ENCODE results near the gene SLC25A26.
A peak's percentile ranks its signal among the peaks of the same experiment; 100 is the strongest.
"Not testable (repeated sequence)": the region's sequence is repeated elsewhere in the genome, so short reads cannot be mapped to it uniquely, and the experiment has no call there.

The SLC25A26 gene, protein sequence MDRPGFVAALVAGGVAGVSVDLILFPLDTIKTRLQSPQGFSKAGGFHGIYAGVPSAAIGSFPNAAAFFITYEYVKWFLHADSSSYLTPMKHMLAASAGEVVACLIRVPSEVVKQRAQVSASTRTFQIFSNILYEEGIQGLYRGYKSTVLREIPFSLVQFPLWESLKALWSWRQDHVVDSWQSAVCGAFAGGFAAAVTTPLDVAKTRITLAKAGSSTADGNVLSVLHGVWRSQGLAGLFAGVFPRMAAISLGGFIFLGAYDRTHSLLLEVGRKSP
- 61.4 reads per million, percentile 73 among the genes with 10 or more reads in this experiment for total RNA-seq

DNA sequence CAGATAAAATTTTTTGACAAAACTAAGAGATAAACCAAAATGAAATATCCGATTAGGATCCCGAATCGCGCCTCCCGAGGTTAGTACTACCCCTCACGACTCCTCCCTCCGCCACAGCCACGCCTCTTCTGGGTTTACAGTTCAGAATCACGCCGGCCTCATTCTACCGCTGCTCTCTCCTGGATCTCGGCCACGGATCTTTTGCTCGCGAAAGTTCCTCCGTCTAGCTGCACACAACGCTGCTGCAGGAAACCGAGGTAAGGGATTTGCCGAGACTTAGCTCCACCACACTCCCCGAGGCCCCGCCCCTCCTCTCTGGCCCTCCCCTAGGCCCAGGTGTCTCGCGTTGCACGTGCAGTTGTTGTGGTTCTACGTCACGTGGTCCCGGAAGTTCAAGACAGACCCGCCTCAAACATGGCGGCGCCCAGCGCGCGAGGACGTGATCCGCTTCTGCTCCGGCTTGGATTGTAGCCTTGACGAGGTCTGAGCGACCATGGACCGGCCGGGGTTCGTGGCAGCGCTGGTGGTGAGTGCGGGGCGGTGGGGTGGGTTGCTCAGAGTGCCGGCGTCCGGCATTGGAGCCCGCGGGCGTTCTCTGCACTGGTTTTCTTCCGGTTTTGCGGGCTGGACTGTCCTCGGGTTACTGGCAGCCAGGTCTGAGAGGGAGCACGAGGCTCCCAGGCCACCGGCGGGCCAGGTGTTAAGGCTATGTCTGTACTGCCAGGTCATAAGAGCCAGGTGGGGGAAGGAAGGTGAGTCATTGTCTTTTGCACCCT, at the start of gene SLC25A26:
Gene SLC25A26 (plus strand): TSS at position 400 of the 776 bp plus-strand sequence. CDS start 94 bp downstream, at position 494.
- DNase-seq: peak; percentile 97

DNA sequence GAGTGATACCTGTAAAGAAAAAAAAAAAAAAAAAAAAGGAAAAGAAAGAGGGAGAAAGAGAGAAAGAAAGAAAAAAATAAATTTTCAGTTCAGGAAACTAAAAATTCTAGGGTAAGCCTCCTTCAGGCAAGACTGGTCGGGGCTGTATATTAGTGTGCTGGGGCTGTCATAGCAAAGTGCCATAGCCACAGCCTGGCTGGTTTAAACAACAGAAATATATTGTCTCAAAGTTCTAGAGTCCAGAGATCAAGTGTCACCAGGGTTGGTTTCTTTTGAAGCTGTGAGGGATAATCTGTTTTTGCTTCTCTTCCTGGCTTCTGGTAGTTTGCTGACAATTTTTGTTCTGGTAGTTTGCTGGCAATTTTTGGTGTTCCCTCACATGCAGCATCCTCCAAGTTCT, 48.4 kb upstream of the SLC25A26 start:
- no peak for DNase-seq

DNA sequence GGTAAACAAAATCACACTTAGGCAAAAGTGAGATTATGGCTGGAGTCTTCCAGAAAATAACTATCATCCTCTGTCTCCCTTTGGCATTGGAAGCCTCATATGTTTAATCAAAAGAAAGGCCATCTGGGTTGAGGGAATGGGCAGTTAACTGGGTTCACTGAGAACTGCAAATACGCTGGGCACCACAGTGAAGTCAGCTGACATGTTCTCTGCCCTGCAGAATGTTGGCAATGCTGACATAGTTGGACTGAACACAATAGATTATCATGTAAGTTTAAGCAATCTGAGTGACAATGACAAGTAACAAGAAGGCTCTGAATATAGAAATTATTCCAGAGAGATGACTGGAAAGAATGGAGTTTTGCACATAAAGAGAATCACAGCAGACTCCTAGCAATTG, 43.8 kb upstream of the SLC25A26 start:
- DNase-seq: no peak

DNA sequence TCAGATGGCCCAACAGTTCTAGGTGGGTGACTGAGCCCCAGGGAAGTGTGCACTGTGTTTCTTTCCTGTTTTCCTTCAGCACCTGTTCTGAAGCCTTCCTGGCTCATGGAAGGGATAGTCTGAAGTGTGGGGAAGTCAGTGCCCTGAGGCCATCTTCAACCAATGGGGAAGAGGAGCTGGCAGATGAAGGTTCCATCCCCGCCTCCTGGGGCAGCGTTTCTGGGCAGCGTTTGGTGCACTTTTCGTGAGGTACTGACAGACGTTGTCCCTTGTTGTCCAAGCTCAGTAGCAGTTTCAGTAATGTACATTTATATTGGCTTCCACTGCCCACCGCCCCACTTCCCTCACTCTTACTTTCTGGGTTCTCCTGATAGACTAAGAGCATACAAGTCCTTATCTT, 42.6 kb upstream of the SLC25A26 start:
- no peak for DNase-seq

DNA sequence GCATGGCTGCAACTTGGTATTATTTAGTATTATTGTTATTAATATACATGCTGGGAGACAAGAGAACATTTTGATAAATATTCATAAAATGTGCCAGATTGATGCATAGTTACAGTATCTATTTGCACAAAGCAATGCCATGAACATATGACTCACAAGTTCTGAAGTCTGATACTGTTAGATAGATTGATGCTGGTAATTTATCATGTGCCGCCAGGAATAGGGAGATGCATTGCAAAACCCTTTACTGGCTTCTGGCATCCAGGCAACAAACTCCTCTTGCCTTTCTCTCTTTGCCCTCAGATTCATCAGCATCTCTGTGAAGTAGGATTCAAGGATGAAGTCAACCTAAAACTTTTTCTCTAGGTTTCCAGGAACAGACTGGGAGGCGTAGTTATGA, 41.0 kb upstream of the SLC25A26 start:
- DNase-seq: no peak

DNA sequence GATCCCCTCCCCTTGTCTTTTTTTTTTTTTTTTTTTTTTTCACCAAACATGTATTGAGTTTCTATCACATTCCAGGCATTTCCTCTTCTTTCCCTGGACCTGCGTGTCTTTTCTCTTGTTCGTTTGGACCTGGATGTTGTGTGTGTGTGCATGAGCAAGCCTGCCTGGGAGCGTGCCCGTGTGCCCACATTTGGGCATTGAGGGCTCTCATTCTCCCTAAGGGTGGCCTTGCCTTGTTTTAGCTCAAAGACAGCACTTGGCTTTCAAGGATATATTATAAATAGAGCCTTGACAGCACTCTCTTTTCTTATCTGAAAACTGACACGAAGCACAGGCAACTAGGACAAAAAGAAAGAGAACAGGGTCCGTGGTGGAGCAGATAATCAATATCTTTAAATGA, 39.0 kb upstream of the SLC25A26 start:
- no peak for DNase-seq

DNA sequence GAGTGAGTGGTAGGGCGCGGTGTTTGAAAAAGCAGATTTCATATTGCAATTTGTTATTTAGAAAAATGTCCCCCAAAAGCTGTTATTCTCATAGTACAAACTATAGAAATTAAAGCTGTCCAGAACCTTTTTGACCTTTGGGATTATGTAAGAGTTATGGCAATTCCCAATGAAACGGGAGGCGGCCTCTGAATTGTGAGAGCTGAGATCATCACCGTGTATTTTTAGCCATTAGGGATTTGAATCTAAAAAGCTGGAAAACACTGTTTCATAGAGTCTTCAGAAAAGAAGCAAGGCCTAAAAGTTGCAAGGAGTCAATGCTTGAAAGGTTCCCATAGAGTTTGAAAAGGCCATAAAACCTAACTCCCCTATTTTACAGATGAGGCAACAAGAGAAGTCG, 38.6 kb upstream of the SLC25A26 start:
- no peak for DNase-seq

DNA sequence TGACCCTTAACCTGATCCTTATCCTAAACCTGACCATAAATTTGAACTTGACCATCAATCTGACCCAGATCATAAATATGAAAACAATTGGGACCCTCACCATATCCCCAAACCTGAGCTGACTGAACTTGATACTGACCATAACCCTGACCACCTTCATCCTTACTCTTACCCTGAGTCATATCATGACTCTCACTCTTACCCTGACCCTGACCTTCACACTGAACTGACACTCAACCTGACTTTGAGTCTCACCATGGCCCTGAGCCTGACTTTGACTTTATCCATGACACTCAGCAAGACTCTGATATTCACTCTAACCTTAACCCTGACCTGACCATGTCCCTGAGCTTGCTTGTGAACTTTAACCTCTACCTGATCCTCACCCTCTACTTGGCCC, 34.3 kb upstream of the SLC25A26 start:
- no peak for DNase-seq

DNA sequence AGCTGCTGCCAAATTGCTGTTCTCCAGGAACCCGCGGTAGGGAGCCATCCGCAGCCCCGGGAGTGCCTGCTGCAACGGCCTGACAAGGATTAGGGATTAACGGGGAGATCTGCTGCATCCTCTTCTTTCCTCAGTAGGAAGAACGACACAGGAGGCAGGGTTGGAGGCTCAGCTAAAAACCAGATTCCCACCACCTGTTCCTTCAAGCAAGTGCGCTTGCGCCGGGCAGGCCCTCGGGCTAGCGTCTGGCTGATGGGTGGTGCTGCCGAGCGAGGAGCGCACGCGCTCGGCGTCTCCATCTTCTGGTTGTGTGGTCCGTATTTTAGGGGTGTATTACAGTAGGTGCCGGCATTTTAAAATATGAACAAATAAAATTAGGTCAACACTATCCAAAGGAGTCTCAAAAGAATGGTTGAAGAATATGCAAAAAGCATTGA, 25.4 kb upstream of the SLC25A26 start:
- DNase-seq: no peak

DNA sequence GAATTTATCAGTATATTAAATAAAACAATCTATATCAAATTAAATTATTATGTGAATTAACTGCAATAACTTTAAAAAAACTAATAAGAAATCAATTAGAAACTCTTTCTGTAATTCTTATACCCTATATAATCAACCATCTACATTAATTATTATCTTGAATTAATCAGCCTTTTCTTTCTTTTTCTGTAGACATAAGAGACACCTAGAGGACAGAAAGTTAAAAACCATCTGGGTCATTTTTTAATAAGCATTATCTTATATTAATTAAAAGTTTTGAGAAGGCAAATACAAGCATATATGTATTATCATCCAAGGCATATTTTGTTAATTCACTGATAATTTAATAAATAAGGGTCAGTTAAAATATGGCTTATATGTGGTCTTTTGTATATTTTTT, 24.2 kb upstream of the SLC25A26 start:
- no peak for DNase-seq

DNA sequence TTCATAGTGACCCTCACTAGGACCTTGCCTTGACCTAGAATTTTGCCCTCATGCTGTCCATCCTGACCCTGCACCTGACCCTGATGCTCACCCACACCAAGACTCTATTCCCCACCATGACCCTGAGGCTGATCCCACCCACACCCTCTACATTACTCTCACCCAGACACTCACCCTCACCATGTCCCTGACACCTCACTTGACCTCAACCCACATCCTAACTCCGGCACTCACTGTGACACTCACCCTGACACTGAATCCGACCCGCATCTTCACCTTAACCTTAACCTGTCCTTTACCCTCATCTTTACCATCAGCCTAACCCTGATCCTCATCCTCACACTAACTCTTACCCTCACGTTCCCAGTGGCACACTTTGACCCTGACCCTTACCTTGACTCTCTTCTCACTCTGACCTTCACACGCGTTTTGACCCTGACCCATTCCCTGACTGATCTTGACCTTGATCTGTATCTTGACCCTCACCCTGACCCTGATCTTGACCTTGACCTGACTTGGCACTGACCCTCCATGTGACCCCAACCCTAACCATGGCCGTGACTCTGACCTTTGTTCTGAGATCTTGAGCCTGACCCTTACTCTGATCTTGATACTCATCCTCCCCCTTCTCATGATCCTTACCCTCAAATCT, 22.2 kb upstream of the SLC25A26 start:
- DNase-seq: no peak

DNA sequence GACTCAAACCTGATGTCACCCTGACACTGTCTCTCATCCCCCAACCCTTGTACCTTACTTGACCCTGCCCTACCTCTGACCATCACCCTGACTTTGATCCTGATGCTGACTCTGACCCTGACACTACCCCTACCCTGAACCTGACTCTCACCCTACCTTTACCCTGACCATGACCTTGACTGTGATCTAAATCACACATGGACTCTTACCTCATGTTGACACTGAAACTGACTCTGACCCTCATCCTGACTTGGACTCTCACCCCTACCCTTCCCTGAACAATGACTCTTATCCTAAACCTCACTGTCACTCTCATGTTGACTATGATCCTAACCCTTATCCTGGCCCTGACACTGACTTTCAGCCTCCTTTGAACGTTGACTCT, 21.7 kb upstream of the SLC25A26 start:
- DNase-seq: no peak

DNA sequence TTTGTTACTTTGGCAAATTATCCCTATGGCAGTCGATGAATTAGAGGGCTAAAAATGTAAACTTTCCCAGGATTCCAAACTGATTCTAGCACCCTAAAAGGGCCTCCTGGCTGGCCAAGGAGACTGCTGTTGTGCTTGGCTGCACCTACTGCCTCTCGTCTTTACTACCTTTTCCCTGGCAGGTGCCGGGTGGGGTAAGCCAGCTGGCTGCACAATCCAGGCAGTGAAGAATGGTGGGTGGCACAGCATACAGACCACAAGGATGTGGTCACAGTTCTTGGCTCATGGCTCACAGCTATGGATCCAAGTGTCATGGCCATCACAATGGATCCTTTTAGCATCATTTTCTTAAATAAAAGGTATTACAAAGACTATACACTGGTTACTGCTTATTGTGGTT, 20.7 kb upstream of the SLC25A26 start:
- no peak for DNase-seq

DNA sequence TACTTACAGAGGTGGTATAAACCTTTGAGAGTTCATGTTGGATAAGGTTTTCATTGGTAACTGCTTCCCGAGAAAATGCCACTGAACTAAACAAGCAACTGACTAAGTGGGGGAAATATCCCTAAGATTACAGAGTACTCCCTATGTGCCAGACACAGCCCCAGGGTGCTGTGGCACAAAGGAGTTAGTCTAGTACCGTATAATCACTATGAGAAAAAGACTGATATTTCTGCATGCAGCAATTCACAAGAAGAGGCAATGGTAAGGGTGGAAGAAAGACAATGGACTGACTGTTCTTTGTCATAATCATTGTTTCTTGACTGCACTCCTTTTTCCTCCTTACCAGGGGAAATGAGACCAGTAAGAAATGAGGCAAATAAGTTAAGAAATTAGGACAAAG, 20.0 kb upstream of the SLC25A26 start:
- DNase-seq: no peak

DNA sequence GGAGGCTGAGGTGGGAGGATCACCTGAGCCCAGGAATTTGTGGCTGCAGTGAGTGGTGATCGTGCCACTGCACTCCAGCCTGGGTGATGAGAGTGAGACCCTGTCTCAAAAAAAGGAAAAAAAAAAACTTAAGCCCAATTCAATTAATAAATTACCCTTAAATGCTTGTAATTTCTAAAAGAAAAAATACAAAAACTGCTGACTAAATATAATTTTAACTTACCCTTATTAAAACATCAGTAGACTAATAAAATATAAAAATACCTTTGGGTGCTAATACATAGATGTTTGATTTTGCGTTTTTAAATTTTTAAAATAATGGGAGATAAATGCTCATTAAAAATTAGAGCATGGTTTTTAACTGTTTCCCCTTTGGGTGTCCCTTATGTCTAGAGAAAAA, 17.5 kb upstream of the SLC25A26 start:
- no peak for DNase-seq

DNA sequence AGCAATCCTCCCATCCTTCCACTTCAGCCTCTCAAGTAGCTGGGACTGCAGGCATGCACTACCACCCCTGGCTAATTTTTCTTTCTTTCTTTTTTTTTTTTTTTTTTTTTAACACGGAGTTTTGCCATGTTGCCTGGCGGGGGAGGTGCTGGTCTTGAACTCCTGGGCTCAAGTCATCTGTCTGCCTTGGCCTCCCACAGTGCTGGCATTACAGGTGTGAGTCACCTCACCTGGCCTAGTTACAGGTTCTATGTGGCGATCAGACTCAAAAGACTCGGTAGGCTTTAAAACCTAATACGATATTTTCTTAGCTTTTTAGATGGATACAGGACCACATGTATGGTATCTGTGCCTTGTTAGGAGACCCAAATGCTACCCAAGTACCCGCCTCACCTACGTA, 14.0 kb upstream of the SLC25A26 start:
- no peak for DNase-seq

DNA sequence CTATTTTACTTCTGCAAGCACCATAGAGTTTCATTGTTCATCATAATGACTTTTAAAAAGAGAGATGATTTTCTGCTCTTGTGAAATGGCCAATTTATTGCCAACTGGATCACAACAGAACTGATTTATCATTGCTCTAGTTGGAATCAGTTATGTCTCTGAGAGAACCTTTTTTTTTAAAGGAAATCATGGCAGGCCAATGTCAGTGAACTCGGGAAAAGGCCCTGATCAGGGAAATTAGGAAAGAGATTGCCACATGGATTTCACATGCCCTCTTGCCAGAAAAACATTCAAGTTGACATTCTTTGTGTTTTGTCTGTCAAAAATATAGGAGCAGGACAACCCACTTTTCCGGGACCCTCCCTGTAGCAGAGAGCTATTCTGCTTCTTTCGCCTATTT, 12.6 kb upstream of the SLC25A26 start:
- no peak for DNase-seq

DNA sequence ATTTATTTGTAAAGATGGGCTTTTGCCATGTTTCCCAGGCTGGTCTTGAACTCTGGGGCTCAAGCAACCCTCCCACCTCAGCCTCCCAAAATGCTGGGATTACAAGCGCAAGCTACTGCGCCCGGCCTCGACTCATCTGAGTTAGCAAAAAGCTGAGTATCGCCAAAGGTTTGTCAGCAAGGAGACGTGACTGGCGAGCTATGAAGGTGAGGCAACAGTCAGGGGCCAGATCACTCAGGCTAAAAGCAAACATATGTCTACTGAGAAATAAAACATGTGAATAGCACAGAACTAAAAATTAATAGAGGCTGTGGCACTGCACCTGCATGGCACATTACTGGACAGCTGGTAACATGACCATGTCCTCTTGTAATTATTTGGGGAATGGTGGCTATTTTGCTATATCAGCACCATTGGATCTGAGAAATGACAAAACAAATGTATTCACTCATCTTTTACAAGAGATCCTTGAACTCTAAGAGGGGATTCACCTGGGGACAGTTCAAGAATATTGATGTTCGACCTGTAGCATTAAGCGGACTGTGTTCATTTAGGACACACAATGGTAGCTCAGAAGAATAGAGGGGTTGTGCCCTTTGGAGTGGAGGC, 10.0 kb upstream of the SLC25A26 start:
- DNase-seq: no peak

DNA sequence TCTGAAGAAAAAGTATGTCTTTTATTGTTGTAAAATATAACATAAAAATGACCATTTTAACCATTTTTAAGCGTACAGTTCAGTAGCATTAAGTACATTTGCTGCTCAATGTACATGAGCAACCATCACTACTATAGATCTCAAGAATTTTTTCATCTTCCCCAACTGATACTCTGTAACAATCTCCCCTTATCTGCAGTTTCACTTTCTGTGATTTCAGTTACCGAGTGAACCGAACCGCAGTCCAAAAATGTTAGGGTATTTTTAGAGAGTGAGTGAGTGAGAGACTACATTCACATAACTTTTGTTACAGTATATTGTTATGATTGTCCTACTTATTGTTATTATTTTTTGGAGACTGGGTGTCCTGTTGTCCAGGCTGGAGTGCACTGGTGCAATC, 9.0 kb upstream of the SLC25A26 start:
- no peak for DNase-seq

DNA sequence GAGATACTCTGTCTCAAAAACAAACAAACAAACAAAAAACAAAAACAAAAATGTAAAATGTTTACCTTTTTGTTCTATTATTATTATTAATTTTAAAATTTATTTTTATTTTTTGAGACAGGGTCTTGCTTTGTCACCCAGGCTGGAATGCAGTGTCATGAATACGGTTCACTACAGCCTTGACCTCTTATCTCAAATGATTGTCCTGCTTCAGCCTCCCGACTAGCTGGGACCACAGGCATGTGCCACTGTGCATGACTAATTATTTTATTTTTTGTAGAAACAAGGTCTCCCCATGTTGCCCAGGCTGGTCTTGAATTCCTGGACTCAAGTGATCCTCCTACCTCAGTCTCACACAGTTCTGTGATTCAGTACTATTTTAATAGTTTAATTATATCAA, 5.7 kb upstream of the SLC25A26 start:
- DNase-seq: no peak

DNA sequence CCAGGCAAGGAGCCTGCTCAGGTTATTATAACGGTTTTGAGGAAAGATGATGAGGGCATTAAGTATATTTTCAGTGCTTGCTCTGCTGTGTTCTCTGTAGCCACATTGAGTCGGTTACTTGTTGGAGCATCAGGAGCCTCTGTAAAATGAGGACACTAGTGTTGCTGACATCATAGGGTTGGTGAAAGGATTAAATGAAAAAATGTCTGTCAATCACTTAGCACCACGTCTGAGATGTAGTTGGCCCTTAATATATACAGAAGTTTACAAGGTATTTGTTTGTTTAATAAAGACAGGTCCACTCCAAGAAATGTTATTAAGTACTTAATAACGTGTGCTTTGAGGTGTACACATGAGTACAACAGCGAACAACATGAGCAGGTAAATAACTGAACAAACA, 735 bp upstream of the SLC25A26 start:
- DNase-seq: no peak

DNA sequence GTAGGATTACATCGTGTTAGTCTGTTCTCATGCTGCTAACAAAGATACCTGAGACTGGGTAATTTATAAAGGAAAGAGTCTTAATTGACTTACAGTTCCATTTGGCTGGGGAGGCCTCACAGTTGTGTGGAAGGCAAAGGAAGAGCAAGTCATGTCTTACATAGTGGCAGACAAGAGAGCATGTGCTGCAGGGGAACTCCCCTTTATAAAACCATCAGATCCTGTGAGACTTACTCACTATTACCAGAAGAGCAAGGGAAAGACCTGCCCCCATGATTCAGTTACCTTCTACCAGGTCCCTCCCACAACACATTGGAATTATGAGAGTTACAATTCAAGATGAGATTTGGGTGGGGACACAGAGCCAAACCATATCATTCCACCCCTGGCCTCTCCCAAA, 3.4 kb downstream of the SLC25A26 start:
- no peak for DNase-seq

DNA sequence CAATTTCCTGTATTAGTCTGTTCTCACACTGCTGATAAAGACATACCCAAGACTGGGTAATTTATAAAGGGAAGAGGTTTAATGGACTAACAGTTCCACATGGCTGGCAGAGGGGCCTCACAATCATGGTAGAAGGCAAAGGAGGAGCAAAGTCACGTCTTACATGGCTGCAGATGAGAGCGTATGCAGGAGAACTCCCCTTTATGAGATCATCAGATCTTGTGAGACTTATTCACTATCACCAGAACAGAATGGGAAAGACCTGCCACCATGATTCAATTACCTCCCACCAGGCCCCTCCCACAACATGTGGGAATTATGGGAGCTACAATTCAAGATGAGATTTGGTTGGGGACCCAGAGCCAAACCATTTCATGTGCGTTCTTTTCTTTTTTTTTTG, 5.3 kb downstream of the SLC25A26 start:
- not testable (repeated sequence) for DNase-seq

DNA sequence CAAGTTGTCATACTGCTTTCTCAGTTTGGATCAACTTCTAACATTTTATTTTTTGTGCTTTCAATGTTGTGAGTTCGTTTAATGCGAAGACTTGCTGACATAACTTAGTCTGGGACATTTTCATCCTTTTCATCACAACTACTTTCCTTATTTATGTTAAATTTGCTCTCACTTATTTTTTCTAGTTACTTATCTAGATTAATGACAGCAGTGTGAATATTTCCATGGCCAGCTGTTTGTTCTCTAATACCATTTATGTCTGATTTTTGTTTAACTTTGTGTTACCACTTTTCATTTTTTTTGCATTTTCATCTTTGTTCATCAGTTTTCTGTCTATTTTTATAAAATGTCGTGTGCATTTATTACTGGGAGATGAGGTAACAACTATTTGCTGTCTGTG, 6.2 kb downstream of the SLC25A26 start:
- DNase-seq: no peak
